ENCODE results near the gene SLC22A1.
A peak's percentile ranks its signal among the peaks of the same experiment; 100 is the strongest.

DNA sequence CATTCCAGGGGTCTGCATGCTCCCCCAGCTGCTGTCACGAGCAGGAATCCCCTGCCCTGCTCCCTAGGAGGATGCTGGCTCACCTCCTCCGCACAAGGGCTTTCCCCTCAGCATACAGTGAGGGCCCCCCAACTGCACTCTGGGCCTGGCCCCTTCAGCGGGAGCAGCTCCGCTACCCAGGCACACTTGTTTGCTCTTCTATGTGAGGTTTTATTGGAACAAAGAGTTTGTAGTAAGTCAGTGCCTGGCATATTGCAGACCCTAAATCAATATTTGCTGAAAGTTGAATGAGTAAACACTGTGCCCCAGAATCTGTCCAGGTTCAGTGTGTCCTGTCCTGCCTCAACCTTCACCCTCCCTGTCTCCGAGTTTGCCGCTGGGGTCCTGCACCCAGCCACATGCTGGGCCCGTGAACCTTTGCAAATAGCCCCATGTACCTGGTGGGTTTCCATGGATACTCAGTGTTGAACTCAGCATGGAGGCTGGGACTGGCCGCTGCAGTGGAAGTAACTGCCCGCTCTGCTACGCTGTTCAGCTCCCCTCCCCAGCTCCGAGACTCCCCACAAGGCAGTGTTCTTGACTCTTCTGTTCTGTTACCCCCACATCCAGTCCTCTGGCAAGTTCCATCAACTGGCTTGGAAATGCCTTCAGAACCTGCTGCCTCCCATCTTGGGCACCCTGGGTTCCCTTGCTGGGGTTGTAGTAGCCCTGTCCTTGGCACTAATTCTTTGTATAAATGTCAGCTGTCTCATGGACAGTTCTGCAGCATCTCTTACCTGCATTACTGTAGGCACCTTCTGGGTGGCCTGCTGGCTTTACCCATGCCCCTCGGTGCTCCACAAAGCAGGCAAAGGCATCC lies 15.7 kb downstream of the SLC22A1 start:
- no peak for TF ChIP-seq TAF1 (conservative IDR thresholded peaks at IDR 0.05)
- TF ChIP-seq, protein P1, sequence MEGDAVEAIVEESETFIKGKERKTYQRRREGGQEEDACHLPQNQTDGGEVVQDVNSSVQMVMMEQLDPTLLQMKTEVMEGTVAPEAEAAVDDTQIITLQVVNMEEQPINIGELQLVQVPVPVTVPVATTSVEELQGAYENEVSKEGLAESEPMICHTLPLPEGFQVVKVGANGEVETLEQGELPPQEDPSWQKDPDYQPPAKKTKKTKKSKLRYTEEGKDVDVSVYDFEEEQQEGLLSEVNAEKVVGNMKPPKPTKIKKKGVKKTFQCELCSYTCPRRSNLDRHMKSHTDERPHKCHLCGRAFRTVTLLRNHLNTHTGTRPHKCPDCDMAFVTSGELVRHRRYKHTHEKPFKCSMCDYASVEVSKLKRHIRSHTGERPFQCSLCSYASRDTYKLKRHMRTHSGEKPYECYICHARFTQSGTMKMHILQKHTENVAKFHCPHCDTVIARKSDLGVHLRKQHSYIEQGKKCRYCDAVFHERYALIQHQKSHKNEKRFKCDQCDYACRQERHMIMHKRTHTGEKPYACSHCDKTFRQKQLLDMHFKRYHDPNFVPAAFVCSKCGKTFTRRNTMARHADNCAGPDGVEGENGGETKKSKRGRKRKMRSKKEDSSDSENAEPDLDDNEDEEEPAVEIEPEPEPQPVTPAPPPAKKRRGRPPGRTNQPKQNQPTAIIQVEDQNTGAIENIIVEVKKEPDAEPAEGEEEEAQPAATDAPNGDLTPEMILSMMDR (IDR thresholded peaks at IDR 0.05; ENCODE audit: low read depth, low read length, missing input control): no peak
- TF ChIP-seq SP1 (IDR thresholded peaks at IDR 0.05): peak; percentile 98
- TF ChIP-seq, protein P2, sequence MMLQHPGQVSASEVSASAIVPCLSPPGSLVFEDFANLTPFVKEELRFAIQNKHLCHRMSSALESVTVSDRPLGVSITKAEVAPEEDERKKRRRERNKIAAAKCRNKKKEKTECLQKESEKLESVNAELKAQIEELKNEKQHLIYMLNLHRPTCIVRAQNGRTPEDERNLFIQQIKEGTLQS (IDR thresholded peaks at IDR 0.05): no peak
